ENCODE measurements around the gene FAM111B.

- no peak for TF ChIP-seq CTCF (IDR thresholded peaks at IDR 0.05)
- no peak for TF ChIP-seq POLR2A (IDR thresholded peaks at IDR 0.05)
- no peak for TF ChIP-seq POLR2AphosphoS5 (IDR thresholded peaks at IDR 0.05; ENCODE audit: insufficient read depth in 1 of 2, low read depth in 1 of 2)
These were observed 30.2 kb downstream of the FAM111B start for GRCh38 chr11:59137190-59137589.
